LoVo (cell line): Measurements from ENCODE around the gene HBS1L.

Source experiments
- DNase-seq: peaks from one replicate; pipeline ENCODE4 v3.0.0-alpha.2; 2016; ENCODE audit warnings: low spot score

HBS1L gene

DNA sequence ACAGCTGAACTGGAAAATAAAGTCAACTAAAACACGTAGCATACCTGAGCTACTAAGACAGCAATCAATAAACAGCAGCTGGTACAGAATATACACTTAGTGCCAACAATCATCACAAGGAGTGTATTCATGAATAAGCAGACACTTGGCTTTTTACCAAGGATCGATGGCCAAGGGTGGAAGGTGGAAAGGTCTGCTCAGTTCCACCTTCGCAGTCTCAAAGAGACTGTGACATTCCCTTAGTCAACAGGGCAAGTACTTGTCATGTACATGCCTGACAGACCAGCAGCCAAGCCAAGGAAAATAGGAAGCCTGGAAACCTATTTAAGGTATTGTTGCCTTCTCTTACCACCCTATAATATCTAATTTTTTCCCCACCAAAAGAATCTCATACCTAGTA lies 21.4 kb downstream of the HBS1L start:
- no peak for DNase-seq

DNA sequence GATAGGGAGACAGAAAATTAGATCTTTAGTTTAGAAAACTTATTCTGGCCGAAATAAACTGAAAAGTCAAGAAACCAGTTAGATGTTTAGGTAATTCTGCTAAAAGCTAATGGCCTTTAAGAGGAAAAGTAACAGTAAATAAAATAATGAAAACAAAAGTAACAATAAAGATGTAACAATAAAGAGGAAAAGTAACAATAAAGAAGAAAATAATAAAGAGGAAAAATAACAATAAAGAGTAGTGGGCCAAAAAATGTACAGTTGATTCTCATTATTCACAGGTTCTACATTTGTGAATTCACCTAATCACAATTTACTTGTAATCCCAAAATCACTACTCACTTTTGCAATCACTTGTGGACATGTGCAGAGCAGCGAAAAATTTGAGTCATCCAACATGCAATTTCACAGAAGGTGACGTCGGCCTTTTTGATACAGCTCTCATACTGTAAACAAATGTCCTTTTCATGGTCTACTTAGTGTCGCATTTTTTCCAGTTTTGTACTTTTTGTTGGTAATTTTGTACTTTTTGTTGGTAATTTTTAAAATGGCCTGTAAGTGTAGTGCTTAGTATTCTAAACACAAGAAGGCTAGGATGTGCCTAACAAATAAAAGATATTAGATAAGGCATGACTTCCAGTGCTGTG lies 24.0 kb downstream of the HBS1L start:
- DNase-seq: no peak

- no peak for DNase-seq
These were observed 24.6 kb downstream of the HBS1L start for GRCh38 chr6:135030056-135030473.

DNA sequence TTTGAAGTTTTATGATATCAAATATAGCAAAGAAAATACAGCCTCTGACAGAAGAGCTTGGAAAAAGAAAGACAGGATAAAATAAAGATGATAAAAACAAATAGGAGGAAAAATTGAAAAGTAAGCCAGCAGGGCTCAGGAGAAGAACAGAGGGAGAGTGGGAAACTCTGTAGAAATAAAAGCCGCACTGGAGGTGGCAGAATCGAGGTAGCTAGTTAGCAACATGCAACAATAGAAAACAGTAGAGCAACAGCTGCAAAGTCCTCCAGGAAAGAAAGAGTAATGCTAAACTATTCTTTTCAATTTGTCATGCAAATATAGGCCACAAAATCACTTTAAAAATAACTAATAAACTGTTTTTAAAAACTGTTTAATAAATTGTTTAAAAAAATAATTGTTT lies 28.8 kb downstream of the HBS1L start:
- DNase-seq: no peak

GRCh38 chr6:135025175-135025574 lies 29.4 kb downstream of the HBS1L start:
- no peak for DNase-seq

- no peak for DNase-seq
These were observed 32.4 kb downstream of the HBS1L start for GRCh38 chr6:135022050-135022697.

DNA sequence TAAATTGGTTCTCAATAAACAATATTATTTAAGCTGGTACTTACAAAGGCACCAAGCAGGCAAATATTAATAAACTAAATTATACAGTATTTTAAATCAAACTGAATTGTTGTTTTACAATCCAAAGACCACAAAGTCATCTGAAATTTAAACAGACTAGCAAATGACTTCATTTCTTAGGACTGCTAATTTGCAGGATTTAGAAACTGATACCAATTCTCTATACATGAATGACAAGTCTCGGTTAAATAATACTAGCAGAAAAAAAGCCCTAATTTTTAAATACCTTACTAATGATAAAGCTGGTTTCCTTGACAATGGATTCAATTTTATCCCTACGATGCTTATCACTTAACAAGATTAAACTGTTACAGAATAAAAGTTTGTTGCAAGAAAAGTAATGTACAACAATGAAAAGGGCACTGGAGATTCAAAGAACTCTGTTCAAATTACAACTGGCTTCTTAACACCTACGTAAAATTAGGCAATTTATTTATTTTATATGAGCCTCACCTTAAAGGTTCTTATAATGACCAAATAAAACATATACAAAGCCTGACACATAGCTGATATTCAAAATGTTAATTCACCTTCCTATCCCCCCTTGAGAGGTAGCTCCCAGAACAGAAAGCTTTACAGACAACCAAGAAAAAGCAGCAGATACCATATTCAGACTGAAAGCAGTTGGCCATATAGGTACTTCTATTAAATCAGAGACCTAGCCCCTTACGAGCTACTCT lies 33.1 kb downstream of the HBS1L start:
- no peak for DNase-seq

- no peak for DNase-seq
These were observed 35.7 kb downstream of the HBS1L start for GRCh38 chr6:135018941-135019340.

DNA sequence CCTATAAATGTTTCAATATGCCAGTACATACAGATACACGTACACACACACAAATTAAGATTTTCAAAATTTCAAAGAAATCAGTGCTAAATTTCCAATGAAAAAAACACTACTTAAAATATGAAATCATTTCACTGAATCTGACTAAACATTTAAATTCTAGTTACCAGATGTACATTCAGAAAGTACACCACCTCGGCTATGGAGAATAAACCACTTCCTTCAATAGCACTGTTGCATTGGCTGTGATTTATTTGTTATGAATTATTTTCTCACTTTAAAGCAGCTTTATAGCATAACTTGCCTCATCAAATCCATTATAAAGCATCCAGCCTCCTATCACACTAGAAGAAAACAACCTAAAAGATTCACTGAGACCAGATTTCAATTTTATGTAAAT lies 36.6 kb downstream of the HBS1L start:
- DNase-seq: no peak

- DNase-seq: no peak
These were observed 40.2 kb downstream of the HBS1L start for GRCh38 chr6:135014353-135014832.

DNA sequence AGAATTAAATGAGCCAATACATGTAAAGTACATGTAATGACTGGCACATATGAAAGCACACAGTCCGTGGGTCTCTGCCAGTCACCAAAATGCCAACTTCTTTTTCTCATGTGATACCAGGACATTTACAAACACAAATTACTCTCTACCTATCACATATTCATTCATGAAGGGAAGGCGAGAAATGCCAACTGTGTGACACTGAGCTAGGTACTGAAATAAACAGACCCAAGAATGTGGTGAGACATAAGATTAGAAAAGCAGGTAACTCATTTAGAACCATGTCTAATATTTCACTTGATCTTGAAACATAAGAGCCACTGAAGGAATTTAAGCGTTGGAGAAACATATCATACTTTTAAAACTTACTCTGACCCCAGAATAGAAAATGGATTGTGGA lies 41.4 kb downstream of the HBS1L start:
- no peak for DNase-seq

- no peak for DNase-seq
These were observed 41.9 kb downstream of the HBS1L start for GRCh38 chr6:135012764-135013163.

GRCh38 chr6:135012349-135012748 lies 42.3 kb downstream of the HBS1L start:
- no peak for DNase-seq

DNA sequence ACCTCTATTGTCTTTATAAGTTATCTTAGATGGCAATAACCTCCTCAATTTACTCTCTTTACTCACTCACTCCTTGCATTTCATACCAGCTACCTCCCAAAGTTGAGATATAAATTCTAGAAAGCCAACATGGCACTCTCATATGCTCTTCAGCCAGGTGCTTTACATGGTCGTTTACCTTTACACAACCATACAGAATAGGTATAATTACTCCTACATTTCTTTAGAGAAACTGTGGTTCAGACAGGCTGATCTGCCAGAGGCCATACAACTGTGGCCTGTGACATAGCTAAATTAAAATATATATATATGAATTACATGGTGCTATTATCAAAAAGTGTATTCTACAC lies 45.7 kb downstream of the HBS1L start:
- no peak for DNase-seq

DNA sequence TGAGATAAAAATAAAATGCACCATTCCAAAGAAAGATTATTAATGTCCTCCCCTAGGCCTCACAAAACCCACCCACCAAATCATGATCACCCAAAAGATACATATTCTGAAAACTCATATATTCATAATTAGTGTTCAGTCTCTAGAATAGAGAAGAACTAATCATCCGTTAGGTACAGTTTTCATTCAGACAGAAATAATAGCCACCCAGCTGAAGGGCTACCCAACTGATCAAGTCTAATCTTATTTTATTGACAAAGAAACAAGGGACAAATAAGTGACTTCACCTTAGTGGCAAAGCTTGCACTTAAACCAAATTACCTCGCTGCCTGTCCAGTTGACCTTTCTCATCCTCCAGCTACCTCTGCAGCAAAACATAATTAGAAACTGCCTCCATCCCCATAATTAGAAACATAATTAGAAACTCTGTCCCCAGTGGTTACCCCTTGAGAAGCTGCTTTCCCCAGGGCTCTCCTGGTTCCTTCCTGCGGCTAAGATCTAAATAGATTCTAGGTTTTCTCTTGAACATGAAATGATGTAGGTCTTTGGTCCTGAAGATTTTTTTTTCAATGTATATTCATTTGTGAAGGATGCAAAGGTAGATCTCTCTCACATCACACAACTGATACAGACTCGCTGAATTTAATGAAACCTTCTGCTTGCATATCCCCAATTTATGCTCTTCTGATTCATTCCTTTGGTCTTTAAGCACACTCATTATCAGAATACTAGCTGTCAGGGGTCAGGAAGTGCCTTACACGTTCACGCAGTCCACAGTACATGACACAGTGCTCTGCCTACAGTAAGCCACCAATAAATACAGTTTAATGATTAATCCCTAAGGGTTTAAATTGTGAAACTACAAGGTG lies 46.3 kb downstream of the HBS1L start:
- DNase-seq: peak; percentile 42

DNA sequence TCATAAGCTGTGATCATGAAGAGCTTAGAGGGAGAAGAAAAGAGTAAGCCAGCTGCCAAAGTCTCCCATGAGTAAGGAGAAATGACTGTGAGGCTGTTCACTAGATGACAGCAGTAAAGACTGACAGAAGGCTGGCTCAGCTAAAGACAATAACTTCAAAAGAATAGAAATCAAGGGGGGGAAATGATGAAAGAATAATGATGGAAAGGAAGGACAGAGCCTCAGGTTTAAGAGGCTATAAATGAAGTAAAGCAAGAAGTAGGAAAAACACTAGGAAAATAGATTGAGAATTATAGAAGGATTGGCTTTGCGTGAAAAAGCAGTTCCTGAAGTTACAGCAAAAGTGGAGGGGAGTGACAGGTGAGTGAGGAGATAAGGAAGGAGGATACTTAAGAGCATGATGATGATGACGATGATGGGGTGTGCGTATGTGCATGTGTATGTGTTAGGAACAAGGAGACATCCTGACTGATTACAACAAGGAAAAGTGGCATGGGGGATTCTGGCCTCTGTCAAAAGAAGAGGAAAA lies 48.2 kb downstream of the HBS1L start:
- DNase-seq: no peak

DNA sequence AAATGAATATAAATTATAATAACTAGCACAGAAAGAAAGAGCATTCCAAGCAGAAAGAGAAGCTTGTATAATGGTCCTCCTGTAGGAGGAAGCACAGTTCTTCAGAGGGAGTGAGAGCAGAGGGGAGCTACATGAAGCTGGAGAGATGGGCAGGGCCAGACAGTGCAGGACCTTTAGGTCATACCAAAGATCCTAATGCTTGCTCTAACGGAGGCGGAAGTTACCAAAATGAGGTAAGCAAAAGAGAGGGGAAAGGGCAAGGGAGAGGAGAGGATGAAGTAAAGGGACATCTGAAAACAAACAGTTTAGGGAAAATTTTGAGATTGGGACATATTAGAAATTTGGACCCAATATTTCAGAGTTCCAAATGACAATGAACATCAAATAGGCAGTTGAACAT lies 50.2 kb downstream of the HBS1L start:
- DNase-seq: no peak

GRCh38 chr6:135002974-135003703 lies 51.5 kb downstream of the HBS1L start:
- no peak for DNase-seq

GRCh38 chr6:135002229-135002844 lies 52.3 kb downstream of the HBS1L start:
- no peak for DNase-seq

DNA sequence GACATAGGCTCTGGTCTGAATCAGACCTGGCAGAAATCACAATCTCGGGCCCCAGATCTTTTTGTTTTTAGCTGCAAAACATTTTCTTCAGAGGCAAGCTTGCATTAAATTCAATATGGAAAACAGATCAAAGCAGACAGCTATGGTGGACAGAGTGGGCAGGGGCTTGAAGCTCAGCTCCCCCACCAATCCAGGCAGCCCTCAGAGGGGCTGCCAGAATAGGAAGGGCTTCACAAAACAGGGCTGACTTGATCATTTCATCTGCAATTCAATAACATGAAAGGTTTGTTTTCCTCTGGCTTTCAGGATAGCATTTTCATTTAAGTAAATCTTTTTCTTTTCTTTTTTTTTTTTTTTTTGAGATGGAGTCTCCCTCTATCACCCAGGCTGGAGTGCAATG lies 55.5 kb downstream of the HBS1L start:
- no peak for DNase-seq
